COR-L47 (cell line): ENCODE measurements around the gene FAXDC2.

ENCODE experiments used
- DNase-seq: peaks from one replicate; lab custom pipeline; 2025; lab: John Stamatoyannopoulos, UW

Gene FAXDC2

DNA sequence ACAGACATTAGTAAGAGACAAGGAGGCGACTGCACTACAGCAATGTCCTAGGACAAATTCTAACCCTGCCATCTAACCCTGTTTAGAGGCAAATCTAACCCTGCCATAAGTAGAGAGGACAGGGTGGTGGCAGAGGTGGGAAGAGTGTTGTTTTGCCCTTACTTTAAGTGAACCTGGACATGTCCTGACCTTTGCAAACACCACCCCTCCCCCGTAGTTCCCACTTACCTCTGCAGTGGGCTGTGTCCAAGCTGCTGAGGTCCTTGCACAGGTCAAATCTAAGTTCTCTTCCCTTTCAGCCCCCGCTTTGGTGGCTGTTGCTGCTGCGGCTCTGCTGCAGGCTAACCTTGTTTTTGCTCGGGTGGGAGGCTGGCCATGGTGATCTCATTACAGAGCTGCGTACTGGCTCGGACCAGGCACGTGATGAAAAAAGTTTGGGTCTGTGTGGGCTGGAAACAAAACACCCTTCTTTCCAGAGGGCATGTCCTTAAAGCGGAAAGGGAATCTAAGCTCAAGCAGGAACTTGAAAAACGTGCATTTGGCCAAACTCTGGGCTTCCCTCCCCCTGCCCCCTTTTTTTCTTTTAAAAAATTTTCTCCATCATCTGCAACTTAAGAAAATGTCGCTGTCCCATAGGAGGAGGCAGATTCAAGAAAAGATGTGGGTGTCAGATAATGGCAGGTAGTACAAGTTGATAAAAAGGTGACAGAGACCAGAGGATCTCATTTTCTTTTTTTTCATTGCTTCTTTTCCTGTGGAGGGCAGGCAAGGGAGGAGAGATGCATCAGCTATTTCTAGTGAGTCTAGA lies at the start of gene FAXDC2:
TSS of gene FAXDC2 (minus strand) at position 349 of the 808 bp plus-strand sequence. CDS start 12,425 bp downstream, outside the sequence.
- no peak for DNase-seq

GRCh38 chr5:154900066-154900465 lies 49.7 kb upstream of the FAXDC2 start:
- DNase-seq: no peak

GRCh38 chr5:154899151-154899816 lies 48.9 kb upstream of the FAXDC2 start:
- no peak for DNase-seq

- no peak for DNase-seq
These were observed 47.8 kb upstream of the FAXDC2 start for GRCh38 chr5:154898210-154898609.

DNA sequence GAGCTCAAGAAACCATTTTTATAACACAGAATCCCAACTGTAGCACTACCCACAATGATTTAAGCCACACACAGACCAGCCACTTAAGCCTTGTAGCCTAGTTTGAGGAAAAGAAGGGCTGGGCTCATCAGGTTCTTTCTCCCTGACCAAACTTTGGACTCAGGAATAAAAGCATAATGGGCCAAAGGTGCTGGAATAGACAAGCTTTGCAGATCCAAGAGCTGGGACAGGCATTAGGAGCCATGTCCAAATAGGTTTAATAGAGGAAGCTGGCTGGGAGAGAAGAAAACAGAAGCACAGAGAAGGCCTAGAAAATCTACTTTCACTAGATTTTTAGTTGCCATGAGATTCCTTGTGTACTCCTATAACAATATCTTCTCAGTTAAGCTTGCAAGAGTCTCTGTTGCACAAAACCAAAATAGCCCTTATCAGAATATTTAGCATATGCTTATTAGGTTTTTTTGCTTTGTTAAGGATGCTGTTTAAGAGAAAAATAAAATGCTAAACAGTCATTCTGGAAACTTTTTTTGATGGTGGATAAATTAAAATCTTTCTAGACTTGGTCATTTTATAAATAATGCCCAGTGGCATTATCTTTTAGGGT lies 46.3 kb upstream of the FAXDC2 start:
- DNase-seq: no peak

DNA sequence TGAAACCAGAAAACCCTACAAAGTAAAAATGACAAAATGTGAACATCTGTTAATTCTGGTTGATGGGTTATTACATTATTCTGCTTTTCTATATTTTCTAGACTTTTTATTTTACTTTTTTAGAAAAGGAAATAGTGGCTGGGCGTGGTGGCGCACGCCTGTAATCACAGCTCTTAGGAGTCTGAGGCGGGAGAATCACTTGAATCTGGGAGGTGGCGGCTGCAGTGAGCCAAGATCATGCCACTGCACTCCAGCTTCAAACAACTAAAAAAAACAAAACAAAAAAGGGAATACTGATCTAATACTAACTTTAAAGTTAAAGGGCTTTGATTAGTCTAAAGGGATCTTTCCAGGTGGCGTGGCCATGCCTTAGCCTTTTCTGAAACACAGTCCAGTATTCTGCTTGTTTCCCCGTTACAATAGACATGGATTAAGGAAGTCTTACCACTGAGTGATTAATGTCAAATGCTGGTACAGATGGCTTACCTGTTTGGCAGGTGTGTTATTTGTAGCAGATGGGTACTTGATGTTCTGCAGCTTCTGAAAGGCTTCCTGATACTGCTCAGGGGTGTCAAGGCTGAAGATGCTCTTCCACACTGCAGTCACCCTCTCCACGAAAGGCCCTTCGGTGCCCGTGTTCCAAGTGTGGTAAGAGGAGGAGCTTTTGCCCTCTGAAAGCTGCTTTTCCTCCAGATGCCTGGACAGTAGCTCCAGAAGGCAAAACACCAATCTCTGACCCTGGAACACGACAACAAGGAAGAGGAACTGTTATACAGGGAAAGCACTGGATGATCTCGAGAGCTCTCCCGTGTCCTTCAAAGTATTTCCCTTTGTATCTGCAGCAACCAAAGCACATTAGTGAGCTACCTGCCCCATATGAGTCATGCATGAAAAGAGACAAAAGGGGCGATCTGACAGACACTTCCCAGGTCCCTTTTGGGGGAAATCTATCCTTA lies 45.5 kb upstream of the FAXDC2 start:
- DNase-seq: no peak

DNA sequence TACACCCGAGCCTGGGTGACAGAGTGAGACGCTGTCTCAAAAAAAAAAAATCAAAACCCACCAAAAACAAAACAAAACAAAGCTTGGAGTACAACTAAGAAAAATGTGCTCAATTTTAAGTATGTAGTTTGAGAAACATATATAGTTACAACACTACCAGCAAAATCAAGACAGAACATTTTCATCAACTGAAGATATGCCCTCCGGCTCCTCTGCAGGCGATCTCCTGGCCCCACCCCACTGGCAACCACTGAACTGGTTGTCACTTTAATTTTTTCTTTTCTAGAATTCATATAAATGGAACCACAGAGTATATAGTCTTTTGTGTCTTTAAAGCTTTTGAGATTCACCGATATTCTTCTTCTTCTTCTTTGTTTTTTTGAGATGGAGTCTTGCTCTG lies 43.0 kb upstream of the FAXDC2 start:
- DNase-seq: no peak

- no peak for DNase-seq
These were observed 42.0 kb upstream of the FAXDC2 start for GRCh38 chr5:154892369-154892771.

DNA sequence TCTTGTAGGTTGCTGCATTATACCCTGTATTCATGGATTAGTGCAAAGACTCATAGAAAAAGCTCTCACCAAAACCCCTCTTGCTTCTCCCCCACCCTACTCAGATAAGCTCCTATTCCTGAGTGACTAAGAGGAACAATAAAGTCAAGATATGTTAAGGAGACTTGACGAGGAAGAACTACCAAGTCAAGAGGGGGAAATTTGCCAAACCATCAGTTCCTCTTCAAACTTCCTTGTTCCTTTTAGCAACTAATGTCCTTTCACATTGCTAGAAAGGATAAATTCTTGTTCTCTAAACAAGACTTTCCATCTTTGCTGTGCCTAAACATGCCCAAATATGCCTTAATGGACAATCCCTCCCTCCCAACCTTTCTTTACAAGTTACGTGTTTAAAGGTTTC lies 35.0 kb upstream of the FAXDC2 start:
- DNase-seq: no peak

GRCh38 chr5:154884424-154884823 lies 34.0 kb upstream of the FAXDC2 start:
- no peak for DNase-seq

DNA sequence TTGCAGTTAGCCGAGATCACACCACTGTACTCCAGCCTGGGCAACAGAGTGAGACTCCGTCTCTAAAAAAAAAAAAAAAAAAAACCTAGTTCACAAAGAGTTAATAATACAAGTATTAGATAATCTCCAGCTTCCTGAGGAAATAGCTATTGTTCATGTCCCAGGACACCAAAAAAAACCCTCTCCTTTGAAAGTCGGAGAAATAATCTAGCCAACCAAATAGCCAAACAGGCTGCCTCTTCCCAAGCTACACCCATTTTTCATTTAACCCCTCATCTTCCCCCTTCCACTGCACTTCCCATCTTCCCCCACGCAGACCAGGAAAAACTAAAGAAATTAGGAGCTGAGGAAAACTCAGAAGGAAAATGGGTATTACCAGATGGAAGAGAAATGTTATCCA lies 31.6 kb upstream of the FAXDC2 start:
- DNase-seq: no peak

- DNase-seq: no peak
These were observed 28.4 kb upstream of the FAXDC2 start for GRCh38 chr5:154878642-154879335.

GRCh38 chr5:154873791-154874331 lies 23.5 kb upstream of the FAXDC2 start:
- DNase-seq: no peak

DNA sequence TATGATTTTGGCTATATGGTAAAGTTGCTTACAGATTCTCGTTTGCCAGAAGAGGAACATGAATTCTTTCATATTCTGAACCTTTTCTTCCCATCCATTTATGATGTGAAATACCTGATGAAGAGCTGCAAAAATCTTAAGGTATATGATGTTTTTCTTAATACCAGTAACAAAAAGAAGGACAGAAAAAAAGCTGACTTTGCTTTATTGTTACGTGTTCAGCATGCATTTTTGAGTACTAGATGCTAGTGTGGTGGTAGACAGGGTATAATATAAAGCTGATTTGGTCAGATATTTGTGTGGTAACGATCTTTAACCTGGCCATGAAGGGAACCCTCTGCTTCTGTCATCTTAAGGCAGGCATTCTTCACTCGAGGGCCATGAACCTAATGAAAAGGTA lies 21.3 kb upstream of the FAXDC2 start:
- no peak for DNase-seq

DNA sequence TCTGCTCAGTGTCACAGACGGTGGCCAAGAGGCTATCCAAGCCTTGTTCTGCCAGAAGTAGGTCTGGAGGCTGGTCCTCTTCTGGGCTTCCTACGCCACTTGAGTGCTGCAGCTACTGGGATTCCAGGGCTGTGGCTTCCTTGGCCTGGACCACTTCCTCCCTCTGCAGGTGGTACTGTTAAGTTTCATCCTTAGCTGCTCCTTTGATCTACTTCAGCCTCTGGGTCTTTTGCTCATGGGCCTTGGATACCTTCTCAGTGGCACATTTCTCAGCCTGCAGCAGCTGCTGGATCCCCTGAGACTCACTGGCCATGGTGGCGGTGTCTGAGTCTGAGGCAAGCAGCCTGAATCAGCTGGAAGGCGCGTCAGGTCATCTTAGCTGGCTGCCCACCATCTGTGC lies 18.3 kb upstream of the FAXDC2 start:
- no peak for DNase-seq

DNA sequence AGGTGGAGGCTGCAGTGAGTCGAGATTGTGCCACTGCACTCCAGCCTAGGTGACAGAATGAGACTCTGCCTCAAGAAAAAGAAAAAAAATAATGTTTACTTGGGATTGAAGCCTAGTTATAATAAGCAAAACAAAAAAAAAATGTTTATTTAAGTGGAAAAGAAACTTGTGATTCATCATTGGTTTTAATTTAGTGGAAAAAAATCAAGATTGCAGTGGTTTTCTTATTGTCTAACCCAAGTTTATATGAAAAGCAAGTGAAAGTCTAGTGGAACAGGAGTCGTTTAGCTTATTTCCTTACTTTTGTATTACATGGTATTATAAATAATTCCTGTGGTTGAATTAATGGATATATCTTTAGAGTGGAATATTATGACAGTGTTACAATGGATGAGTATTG lies 16.4 kb upstream of the FAXDC2 start:
- no peak for DNase-seq

- no peak for DNase-seq
These were observed 15.2 kb upstream of the FAXDC2 start for GRCh38 chr5:154865466-154866184.

DNA sequence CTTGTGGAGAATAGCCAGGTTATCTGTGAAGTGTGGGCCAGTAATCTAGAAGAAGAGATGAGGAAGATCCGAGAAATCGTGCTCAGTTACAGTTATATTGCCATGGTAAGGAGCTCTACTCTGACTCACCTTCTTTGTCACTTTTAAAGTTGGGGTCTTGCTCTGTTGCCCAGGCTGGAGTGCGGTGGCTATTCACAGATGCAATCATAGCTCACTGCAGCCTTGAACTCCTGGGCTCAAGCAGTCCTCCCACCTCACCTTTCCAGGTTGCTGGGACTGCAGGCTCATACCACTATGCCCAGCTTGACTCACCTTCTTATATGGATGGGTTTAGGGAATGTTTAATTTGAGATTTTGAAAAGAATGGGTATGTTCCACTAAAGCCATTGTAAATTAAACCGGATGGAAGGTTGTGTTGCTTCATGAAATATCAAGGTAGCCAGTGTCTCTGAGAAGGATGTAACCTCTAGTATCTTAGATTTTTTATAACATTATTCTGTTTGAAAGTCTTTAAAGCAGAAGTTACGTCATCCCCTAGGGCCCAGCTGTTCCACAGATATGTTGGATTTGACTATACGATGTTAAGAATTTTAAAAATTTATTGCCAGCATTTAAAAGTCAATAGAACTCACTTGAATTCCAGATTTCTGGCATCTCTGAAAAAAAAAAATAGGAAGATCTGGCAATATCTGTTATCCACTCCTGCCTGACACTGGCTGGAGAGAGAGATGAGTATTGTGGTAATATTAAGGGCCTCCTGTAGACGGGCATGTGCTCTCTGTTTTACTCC lies 13.1 kb upstream of the FAXDC2 start:
- DNase-seq: no peak

GRCh38 chr5:154862766-154863165 lies 12.4 kb upstream of the FAXDC2 start:
- no peak for DNase-seq

DNA sequence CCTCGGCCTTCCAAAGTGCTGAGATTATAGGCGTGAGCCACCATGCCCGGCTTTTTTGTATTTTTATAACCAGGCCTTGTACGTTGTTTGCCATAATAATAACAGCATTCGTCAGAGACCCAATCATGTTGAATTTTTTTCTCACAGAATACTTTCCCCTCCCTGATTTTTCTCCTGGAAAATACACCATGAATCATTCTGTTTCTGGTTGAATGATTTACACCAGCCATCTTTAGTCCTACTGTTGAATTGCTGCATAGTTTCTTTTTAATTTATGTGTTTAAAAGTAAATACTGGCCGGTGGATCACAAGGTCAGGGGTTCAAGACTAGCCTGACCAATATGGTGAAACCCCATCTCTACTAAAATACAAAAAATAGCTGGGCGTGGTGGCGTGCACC lies 11.5 kb upstream of the FAXDC2 start:
- no peak for DNase-seq
